ENCODE measurements around the gene EIF4EBP3.
A peak's percentile ranks its signal among the peaks of the same experiment; 100 is the strongest.

Gene EIF4EBP3

GRCh38 chr5:140547508-140548299, at the start of gene EIF4EBP3:
Gene EIF4EBP3, plus strand, starts transcription at chr5:140547662. Its CDS starts 76 bp downstream, at chr5:140547738.
- peak; percentile 52 for DNase-seq (ENCODE audit: low spot score)

GRCh38 chr5:140497897-140498296, 49.6 kb upstream of the EIF4EBP3 start:
- peak; percentile 13 for DNase-seq (ENCODE audit: low spot score)

- DNase-seq (ENCODE audit: low spot score) = no peak
These were observed 48.9 kb upstream of the EIF4EBP3 start for GRCh38 chr5:140498591-140498990.

- DNase-seq (ENCODE audit: low spot score) = no peak
These were observed 44.6 kb upstream of the EIF4EBP3 start for GRCh38 chr5:140502834-140503233.

- no peak for DNase-seq (ENCODE audit: low spot score)
These were observed 37.6 kb upstream of the EIF4EBP3 start for GRCh38 chr5:140509898-140510297.

GRCh38 chr5:140513124-140513523, 34.3 kb upstream of the EIF4EBP3 start:
- DNase-seq (ENCODE audit: low spot score) = no peak

- no peak for DNase-seq (ENCODE audit: low spot score)
These were observed 23.5 kb upstream of the EIF4EBP3 start for GRCh38 chr5:140524003-140524402.

GRCh38 chr5:140540227-140540626, 7.2 kb upstream of the EIF4EBP3 start:
- DNase-seq (ENCODE audit: low spot score) = no peak

GRCh38 chr5:140542972-140543371, 4.5 kb upstream of the EIF4EBP3 start:
- DNase-seq (ENCODE audit: low spot score) = no peak

- DNase-seq (ENCODE audit: low spot score) = no peak
These were observed 2.5 kb upstream of the EIF4EBP3 start for GRCh38 chr5:140544986-140545385.

GRCh38 chr5:140545606-140546005, 1.9 kb upstream of the EIF4EBP3 start:
- DNase-seq (ENCODE audit: low spot score) = no peak

- DNase-seq (ENCODE audit: low spot score) = no peak
These were observed 483 bp upstream of the EIF4EBP3 start for GRCh38 chr5:140546851-140547507.

- no peak for DNase-seq (ENCODE audit: low spot score)
These were observed 832 bp downstream of the EIF4EBP3 start for GRCh38 chr5:140548300-140548688.

- no peak for DNase-seq (ENCODE audit: low spot score)
These were observed 1.3 kb downstream of the EIF4EBP3 start for GRCh38 chr5:140548791-140549190.

- DNase-seq (ENCODE audit: low spot score) = no peak
These were observed 2.0 kb downstream of the EIF4EBP3 start for GRCh38 chr5:140549237-140550144.

- no peak for DNase-seq (ENCODE audit: low spot score)
These were observed 3.0 kb downstream of the EIF4EBP3 start for GRCh38 chr5:140550147-140551079.

- no peak for DNase-seq (ENCODE audit: low spot score)
These were observed 4.4 kb downstream of the EIF4EBP3 start for GRCh38 chr5:140551872-140552271.

GRCh38 chr5:140553657-140554056, 6.2 kb downstream of the EIF4EBP3 start:
- no peak for DNase-seq (ENCODE audit: low spot score)

- no peak for DNase-seq (ENCODE audit: low spot score)
These were observed 7.0 kb downstream of the EIF4EBP3 start for GRCh38 chr5:140554454-140554853.

- DNase-seq (ENCODE audit: low spot score) = no peak
These were observed 8.4 kb downstream of the EIF4EBP3 start for GRCh38 chr5:140555747-140556312.

GRCh38 chr5:140556438-140556837, 9.0 kb downstream of the EIF4EBP3 start:
- no peak for DNase-seq (ENCODE audit: low spot score)

Measured in HuH-7.5 (cell line).